Limb (tissue), 2 donors: Measurements from ENCODE around the gene LRRC26.

Source experiments
- DNase-seq, 2 donors: peaks; one replicate each; pipeline ENCODE4 v3.0.0-alpha.2; 2016; ENCODE audit errors: extremely low spot score in 2 of 2

Gene LRRC26

GRCh38 chr9:137169896-137170358 is at the start of gene LRRC26:
LRRC26 (minus strand) TSS chr9:137170051; CDS start chr9:137169943, 108 bp downstream.
- no peak for DNase-seq

- no peak for DNase-seq
Measured at GRCh38 chr9:137218754-137219271, 49.0 kb upstream of the LRRC26 start.

- no peak for DNase-seq
Measured at GRCh38 chr9:137218212-137218753, 48.4 kb upstream of the LRRC26 start.

- no peak for DNase-seq
Measured at GRCh38 chr9:137217276-137218211, 47.7 kb upstream of the LRRC26 start.

- DNase-seq = no peak
Measured at GRCh38 chr9:137216188-137216965, 46.5 kb upstream of the LRRC26 start.

GRCh38 chr9:137215196-137215986 is 45.5 kb upstream of the LRRC26 start:
- DNase-seq = no peak

GRCh38 chr9:137214620-137215019 is 44.8 kb upstream of the LRRC26 start:
- DNase-seq = no peak

GRCh38 chr9:137213160-137214060 is 43.6 kb upstream of the LRRC26 start:
- no peak for DNase-seq

- DNase-seq = no peak
Measured at GRCh38 chr9:137212520-137212919, 42.7 kb upstream of the LRRC26 start.

GRCh38 chr9:137211532-137211931 is 41.7 kb upstream of the LRRC26 start:
- DNase-seq = no peak

- no peak for DNase-seq
Measured at GRCh38 chr9:137206602-137207001, 36.8 kb upstream of the LRRC26 start.

- peak; percentile 84 to 96 for DNase-seq
Measured at GRCh38 chr9:137205126-137206069, 35.5 kb upstream of the LRRC26 start, which contains the start of the genes NDOR1 and TMEM203. NDOR1 (plus strand) TSS chr9:137205700; CDS start chr9:137205778, 78 bp downstream. TMEM203 (minus strand) TSS chr9:137205648; CDS start chr9:137205414, 234 bp downstream.

- no peak for DNase-seq
Measured at GRCh38 chr9:137204731-137205125, 34.9 kb upstream of the LRRC26 start.

GRCh38 chr9:137202966-137203365 is 33.1 kb upstream of the LRRC26 start:
- DNase-seq = no peak

GRCh38 chr9:137201205-137201868 is 31.5 kb upstream of the LRRC26 start:
- DNase-seq = no peak

- peak; percentile 97 for DNase-seq
Measured at GRCh38 chr9:137200311-137201204, 30.7 kb upstream of the LRRC26 start, which contains the start of gene TPRN. TPRN (minus strand) TSS chr9:137200741; CDS start chr9:137200711, 30 bp downstream.
